Stimulated activated CD4-positive, alpha-beta T cell treated with anti-CD3 and anti-CD28 coated beads, Interleukin-15, amount 100 ng/mL, for 1 hour (primary cell): Measurements from ENCODE around the gene PWP1.
"Not testable (repeated sequence)": the region's sequence is repeated elsewhere in the genome, so short reads cannot be mapped to it uniquely, and the experiment has no call there.

Experiments
- DNase-seq, 2 donors: peaks; one replicate each; pipeline ENCODE4 v3.0.0-alpha.2; 2020; ENCODE audit warnings: low read depth in 1 of 2, low spot score in 1 of 2

The PWP1 gene

GRCh38 chr12:107667464-107667863, 18.1 kb upstream of the PWP1 start:
- no peak for DNase-seq

GRCh38 chr12:107668320-107669098, 17.1 kb upstream of the PWP1 start:
- DNase-seq: no peak

- no peak for DNase-seq
Observed at GRCh38 chr12:107669946-107670345, 15.7 kb upstream of the PWP1 start.

GRCh38 chr12:107670999-107671643, 14.5 kb upstream of the PWP1 start:
- no peak for DNase-seq

GRCh38 chr12:107677671-107678070, 7.9 kb upstream of the PWP1 start:
- DNase-seq: no peak

GRCh38 chr12:107679336-107679735, 6.3 kb upstream of the PWP1 start:
- no peak for DNase-seq

GRCh38 chr12:107681455-107681835, 4.2 kb upstream of the PWP1 start:
- no peak for DNase-seq

GRCh38 chr12:107681836-107682820, 3.5 kb upstream of the PWP1 start:
- DNase-seq: no peak

- no peak for DNase-seq
Observed at GRCh38 chr12:107684029-107684795, 1.4 kb upstream of the PWP1 start.

- DNase-seq: no peak
Observed at GRCh38 chr12:107684990-107685359, 624 bp upstream of the PWP1 start.

- DNase-seq: not testable (repeated sequence)
Observed at GRCh38 chr12:107695772-107696171, 10.2 kb downstream of the PWP1 start.

- DNase-seq: no peak
Observed at GRCh38 chr12:107702106-107702505, 16.5 kb downstream of the PWP1 start.

- no peak for DNase-seq
Observed at GRCh38 chr12:107704041-107704440, 18.4 kb downstream of the PWP1 start.

GRCh38 chr12:107705522-107705921, 19.9 kb downstream of the PWP1 start:
- not testable (repeated sequence) for DNase-seq

GRCh38 chr12:107715780-107716179, 30.2 kb downstream of the PWP1 start:
- no peak for DNase-seq

GRCh38 chr12:107718606-107719005, 33.0 kb downstream of the PWP1 start:
- DNase-seq: no peak

- not testable (repeated sequence) for DNase-seq
Observed at GRCh38 chr12:107727327-107727726, 41.7 kb downstream of the PWP1 start.

- DNase-seq: not testable (repeated sequence)
Observed at GRCh38 chr12:107727742-107728141, 42.1 kb downstream of the PWP1 start.

- DNase-seq: no peak
Observed at GRCh38 chr12:107730618-107731341, 45.2 kb downstream of the PWP1 start.

GRCh38 chr12:107731366-107731765, 45.8 kb downstream of the PWP1 start:
- DNase-seq: no peak
